GM12878 (cell line): ENCODE results near the gene CARS2. TPM values are rescaled to one million over a fixed set of nuclear protein-coding genes. Genes with fewer than 3 reads are reported as not detected.
A peak's percentile ranks its signal among the peaks of the same experiment; 100 is the strongest.

ENCODE experiments used
- BACH1 ChIP-seq: fragments of 450-650 bp; IDR thresholded peaks from 2 replicates; pipeline ENCODE4 v1.6.1; 2017; ENCODE audit warnings: mild to moderate bottlenecking, borderline replicate concordance
- BHLHE40 ChIP-seq, 2 experiments: fragments of 450-650 bp in 1 of 2; IDR thresholded peaks; 2 replicates each; pipeline ENCODE4 v1.6.1; 2011 to 2017; ENCODE audit warnings: low read depth in 2 of 2, borderline replicate concordance in 1 of 2, improper control_type of control experiment in 1 of 2, low read length in 1 of 2, mild to moderate bottlenecking in 1 of 2
- DPF2 ChIP-seq: fragments of 450-650 bp; IDR thresholded peaks from 2 replicates; pipeline ENCODE4 v1.6.1; 2017; ENCODE audit warnings: mild to moderate bottlenecking
- ETV6 ChIP-seq, 2 experiments: fragments of 450-650 bp in 1 of 2; IDR thresholded peaks in 1 of 2; conservative IDR thresholded peaks in 1 of 2; 2 replicates each; pipeline ENCODE4 v1.6.1; 2014; ENCODE audit warnings: antibody characterized with exemption in 1 of 2, borderline replicate concordance in 1 of 2, low read depth in 1 of 2, mild to moderate bottlenecking in 1 of 2, moderate library complexity in 1 of 2
- IKZF1 ChIP-seq: fragments of 450-650 bp; conservative IDR thresholded peaks from 2 replicates; pipeline ENCODE4 v1.6.1; 2017; ENCODE audit warnings: antibody characterized with exemption, mild to moderate bottlenecking
- IRF3 ChIP-seq: fragments of 450-650 bp; IDR thresholded peaks from 2 replicates; pipeline ENCODE4 v1.6.1; 2014; ENCODE audit warnings: mild to moderate bottlenecking
- JUND ChIP-seq: IDR thresholded peaks from 2 replicates; pipeline ENCODE4 v1.6.1; 2012; ENCODE audit warnings: low read depth, mild to moderate bottlenecking, low read length, improper control_type of control experiment, moderate library complexity
- LARP7 ChIP-seq: fragments of 450-650 bp; IDR thresholded peaks from 2 replicates; pipeline ENCODE4 v1.6.1; 2017; ENCODE audit warnings: mild to moderate bottlenecking
- MXI1 ChIP-seq: fragments of 150-350 bp; IDR thresholded peaks from 2 replicates; pipeline ENCODE4 v1.6.1; 2011; ENCODE audit warnings: low read depth, mild to moderate bottlenecking, inconsistent platforms, low read length, improper control_type of control experiment
- PAX5 ChIP-seq: IDR thresholded peaks from 2 replicates; pipeline ENCODE4 v1.6.1; 2011; ENCODE audit warnings: low read depth, low read length, borderline replicate concordance
- PBX3 ChIP-seq: IDR thresholded peaks from 2 replicates; pipeline ENCODE4 v1.6.1; 2011; ENCODE audit warnings: mild to moderate bottlenecking, low read depth, low read length, moderate library complexity; ENCODE audit not compliant: insufficient replicate concordance
- PKNOX1 ChIP-seq: fragments of 450-650 bp; IDR thresholded peaks from 2 replicates; pipeline ENCODE4 v1.6.1; 2016; ENCODE audit warnings: mild to moderate bottlenecking
- POLR2AphosphoS5 ChIP-seq: IDR thresholded peaks from 2 replicates; pipeline ENCODE4 v1.6.1; 2011; ENCODE audit warnings: mild to moderate bottlenecking, low read length, inconsistent platforms
- RB1 ChIP-seq: fragments of 450-650 bp; formaldehyde crosslinking; IDR thresholded peaks from 2 replicates; pipeline ENCODE4 v1.6.1; 2017; ENCODE audit warnings: mild to moderate bottlenecking, borderline replicate concordance
- RCOR1 ChIP-seq: conservative IDR thresholded peaks from 2 replicates; pipeline ENCODE4 v1.6.1; 2012; ENCODE audit warnings: low read depth, low read length, improper control_type of control experiment
- SIN3A ChIP-seq: IDR thresholded peaks from 2 replicates; pipeline ENCODE4 v1.6.1; 2012; ENCODE audit warnings: low read depth, low read length, improper control_type of control experiment
- SMARCA5 ChIP-seq: fragments of 450-650 bp; IDR thresholded peaks from 2 replicates; pipeline ENCODE4 v1.6.1; 2017; ENCODE audit warnings: mild to moderate bottlenecking
- TAF1 ChIP-seq: IDR thresholded peaks from 2 replicates; pipeline ENCODE4 v1.6.1; 2011; ENCODE audit warnings: mild to moderate bottlenecking, low read depth, low read length, borderline replicate concordance
- TCF12 ChIP-seq: IDR thresholded peaks from 2 replicates; pipeline ENCODE4 v1.6.1; 2011; ENCODE audit warnings: low read depth, mild to moderate bottlenecking, low read length
- YY1 ChIP-seq: IDR thresholded peaks from 2 replicates; pipeline ENCODE4 v1.6.1; 2011; ENCODE audit warnings: low read depth, mild to moderate bottlenecking, low read length
- ZNF687 ChIP-seq: fragments of 450-650 bp; IDR thresholded peaks from 2 replicates; pipeline ENCODE4 v1.6.1; 2017; ENCODE audit warnings: mild to moderate bottlenecking, moderate library complexity
- ZSCAN29 ChIP-seq: fragments of 450-650 bp; IDR thresholded peaks from 2 replicates; pipeline ENCODE4 v1.6.1; 2017; ENCODE audit warnings: mild to moderate bottlenecking, moderate library complexity
- polyA plus RNA-seq, 11 experiments: library from polyadenylated mRNA; depleted of rRNA in 4 of 11; unstranded in 6 of 11; stranded (reverse) in 5 of 11; fragments of >200 nt; fragmentation: Nextera tagmentation in 4 of 11; fragmentation: Illumina TruSeq in 1 of 11; extraction: Ambion mirVana in 4 of 11; extraction: Trizol in 1 of 11; gene quantifications; 1 replicate in 1 of 11; 2 replicates in 10 of 11; pipeline versions ENCODE4 v1.2.1 to v1.2.3, GENCODE V29; 2011 to 2016; ENCODE audit warnings: inconsistent platforms in 2 of 11, missing spikeins in 2 of 11, low read depth in 1 of 11
- total RNA-seq, 4 experiments: library from RNA; depleted of rRNA in 3 of 4; stranded (reverse); fragments of >200 nt in 3 of 4; fragmentation: Illumina TruSeq in 1 of 4; extraction: Trizol in 1 of 4; gene quantifications; 2 replicates each; pipeline versions ENCODE4 v1.2.1 to v1.2.3, GENCODE V29; 2013 to 2021

The CARS2 gene
- total and polyA plus RNA-seq, 10 of the 15 experiments (the other 5 are each of a cell fraction or from before 2014, with no cell fraction given): 4.2 to 101 (median 61.5) TPM

GRCh38 chr13:110705826-110706569, at the start of gene CARS2 (continued):
- TF ChIP-seq PKNOX1 (peak; percentile 88), MXI1 (peak; percentile 42), ZSCAN29 (0 out of 2 replicates have a peak, but pooled peaks have one; percentile 50), POLR2AphosphoS5 (peak; percentile 65), PBX3 (peak; percentile 56), TAF1 (peak; percentile 39; the same call in 1 of the 2 replicates), LARP7 (peak; percentile 81), TCF12 (no peak), PAX5 (no peak), BACH1 (peak; percentile 65), RCOR1 (no peak), DPF2 (peak; percentile 62), ETV6 (conservative IDR thresholded peaks at IDR 0.05 in 1 of 2, IDR thresholded peaks at IDR 0.05 in 1 of 2; ENCODE audit: borderline replicate concordance in 1 of 2, low read depth in 1 of 2) (no peak), BHLHE40 (IDR thresholded peaks at IDR 0.05; ENCODE audit: borderline replicate concordance in 1 of 2, low read depth in 2 of 2, low read length in 1 of 2) (peak; percentile 34 to 77; a peak in 2 of 4 replicates), IKZF1 (peak; percentile 79), RB1 (peak; percentile 55; the same call in 1 of the 2 replicates), SIN3A (peak; percentile 67; the same call in 1 of the 2 replicates), JUND (no peak), YY1 (peak; percentile 68; the same call in 1 of the 2 replicates), IRF3 (0 out of 2 replicates have a peak, but pooled peaks have one; percentile 13), ZNF687 (peak; percentile 64), SMARCA5 (peak; percentile 72)
